ENCODE results near the gene NEK6. TPM values are rescaled to one million over a fixed set of nuclear protein-coding genes. Genes with fewer than 3 reads are reported as not detected.

Gene NEK6
- total and polyA plus RNA-seq, 2 of the 8 experiments (the other 6 are each of a cell fraction or from before 2014, with no cell fraction given): 17.7 to 19.7 TPM

GRCh38 chr9:124353811-124354274 is 96.1 kb downstream of the NEK6 start (continued):
- TF ChIP-seq CHD7 (IDR thresholded peaks at IDR 0.05; ENCODE audit: insufficient replicate concordance, low read length) (no peak), KDM1A (IDR thresholded peaks at IDR 0.05; ENCODE audit: borderline replicate concordance, low read length) (no peak), CTCF (IDR thresholded peaks at IDR 0.05; ENCODE audit: control extremely low read depth in 1 of 3, insufficient read depth in 1 of 3, low read depth in 1 of 3, low read length in 3 of 3) (no peak), JUN (IDR thresholded peaks at IDR 0.05; ENCODE audit: low read depth, low read length) (no peak), TCF12 (IDR thresholded peaks at IDR 0.05; ENCODE audit: low read depth, low read length) (no peak), SRF (IDR thresholded peaks at IDR 0.05; ENCODE audit: low read depth, low read length) (no peak), BACH1 (IDR thresholded peaks at IDR 0.05; ENCODE audit: low read length) (no peak), SUZ12 (IDR thresholded peaks at IDR 0.05; ENCODE audit: low read length) (no peak)

All from H1 (cell line).